Suprapubic skin (tissue), 3 donors: ENCODE data around the gene RNF220.

Source experiments
- POLR2A ChIP-seq, 2 donors: fragments of 450-650 bp; IDR thresholded peaks; one replicate each; pipeline ENCODE4 v1.6.1; 2017; ENCODE audit warnings: antibody characterized with exemption in 2 of 2, mild to moderate bottlenecking in 2 of 2, moderate library complexity in 2 of 2
- TF ChIP-seq, protein P1 (sequence below), 2 donors: fragments of 200-600 bp in 1 of 2; fragments of 450-650 bp in 1 of 2; sonication (generic) in 1 of 2; IDR thresholded peaks; one replicate each; pipeline ENCODE4 v1.5.1; 2016 to 2019; ENCODE audit warnings: antibody characterized with exemption in 2 of 2, mild to moderate bottlenecking in 1 of 2, moderate library complexity in 1 of 2

DNA sequence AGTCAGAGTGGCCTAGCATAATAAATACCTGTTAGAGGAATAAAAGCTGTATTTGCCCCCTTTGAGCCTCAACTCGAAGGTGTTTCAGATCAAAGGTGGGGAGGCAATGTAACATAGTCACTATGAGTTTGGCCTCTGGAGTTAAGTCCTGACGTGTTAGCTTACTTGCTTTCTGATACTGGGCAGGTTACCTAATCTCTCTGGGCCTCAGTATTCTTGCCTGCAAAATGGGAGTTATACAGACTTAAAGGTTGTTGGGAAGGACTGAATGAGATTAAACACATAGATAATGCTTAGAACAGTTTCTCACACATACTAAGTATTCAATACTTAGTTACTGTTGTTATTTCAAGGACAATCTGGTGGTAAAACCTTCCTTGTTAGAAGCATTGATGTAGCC, 15.5 kb downstream of the RNF220 start:
- TF ChIP-seq, protein P1, sequence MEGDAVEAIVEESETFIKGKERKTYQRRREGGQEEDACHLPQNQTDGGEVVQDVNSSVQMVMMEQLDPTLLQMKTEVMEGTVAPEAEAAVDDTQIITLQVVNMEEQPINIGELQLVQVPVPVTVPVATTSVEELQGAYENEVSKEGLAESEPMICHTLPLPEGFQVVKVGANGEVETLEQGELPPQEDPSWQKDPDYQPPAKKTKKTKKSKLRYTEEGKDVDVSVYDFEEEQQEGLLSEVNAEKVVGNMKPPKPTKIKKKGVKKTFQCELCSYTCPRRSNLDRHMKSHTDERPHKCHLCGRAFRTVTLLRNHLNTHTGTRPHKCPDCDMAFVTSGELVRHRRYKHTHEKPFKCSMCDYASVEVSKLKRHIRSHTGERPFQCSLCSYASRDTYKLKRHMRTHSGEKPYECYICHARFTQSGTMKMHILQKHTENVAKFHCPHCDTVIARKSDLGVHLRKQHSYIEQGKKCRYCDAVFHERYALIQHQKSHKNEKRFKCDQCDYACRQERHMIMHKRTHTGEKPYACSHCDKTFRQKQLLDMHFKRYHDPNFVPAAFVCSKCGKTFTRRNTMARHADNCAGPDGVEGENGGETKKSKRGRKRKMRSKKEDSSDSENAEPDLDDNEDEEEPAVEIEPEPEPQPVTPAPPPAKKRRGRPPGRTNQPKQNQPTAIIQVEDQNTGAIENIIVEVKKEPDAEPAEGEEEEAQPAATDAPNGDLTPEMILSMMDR (IDR thresholded peaks at IDR 0.05) = no peak
- TF ChIP-seq POLR2A (IDR thresholded peaks at IDR 0.05) = no peak
